ENCODE results near the gene PPP1R18.
"Not testable (repeated sequence)": the region's sequence is repeated elsewhere in the genome, so short reads cannot be mapped to it uniquely, and the experiment has no call there.

The PPP1R18 gene

DNA sequence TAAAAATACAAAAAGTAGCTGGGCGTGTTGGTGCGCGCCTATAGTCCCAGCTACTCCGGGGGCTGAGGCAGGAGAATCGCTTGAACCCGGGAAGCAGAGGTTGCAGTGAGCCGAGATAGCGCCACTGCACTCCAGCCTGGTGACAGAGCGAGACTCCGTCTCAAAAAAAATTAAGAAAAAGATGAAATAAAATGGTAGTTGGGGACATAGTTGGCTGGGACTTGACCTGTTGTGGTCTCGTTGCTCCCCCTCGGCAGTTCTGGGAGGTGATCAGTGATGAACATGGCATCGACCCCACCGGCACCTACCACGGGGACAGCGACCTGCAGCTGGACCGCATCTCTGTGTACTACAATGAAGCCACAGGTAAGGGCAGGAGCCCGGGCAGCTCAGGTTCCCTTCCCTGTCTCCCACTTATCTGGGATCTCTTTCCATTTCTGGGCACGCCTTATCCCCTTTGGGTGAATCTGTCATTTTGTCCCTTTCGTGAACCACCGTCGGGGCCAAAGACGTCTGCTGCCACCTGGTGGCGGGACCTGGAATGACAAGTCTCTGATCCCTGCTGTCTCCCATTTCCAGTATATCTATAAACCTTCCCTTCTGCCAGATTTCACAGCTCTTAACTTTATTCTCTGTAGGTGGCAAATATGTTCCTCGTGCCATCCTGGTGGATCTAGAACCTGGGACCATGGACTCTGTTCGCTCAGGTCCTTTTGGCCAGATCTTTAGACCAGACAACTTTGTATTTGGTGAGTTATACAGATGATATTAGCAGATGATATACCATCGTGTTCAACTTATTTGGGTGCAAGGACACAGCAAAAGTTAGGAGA, 36.1 kb upstream of the PPP1R18 start:
- peaks cover 4% of the 10 kb centered on the region for H3K9me3 ChIP-seq (ENCODE audit: insufficient read depth, low read depth, low read length)
- no CpG with 5 or more reads among the region's 27 CpGs for WGBS (ENCODE audit: extremely low coverage, insufficient coverage, insufficient read length)
- peak overlapping the region; percentile 60 for H3K4me2 ChIP-seq (ENCODE audit: low read length)
- H3K4me1 ChIP-seq (ENCODE audit: control insufficient read depth in 1 of 2, insufficient read depth in 2 of 2, low read length in 2 of 2): peaks cover 0 to 4% of the 10 kb centered on the region in 2 experiments
- no peak overlapping the region for H4K12ac ChIP-seq (ENCODE audit: low read depth, low read length)
- H3K14ac ChIP-seq (ENCODE audit: low read length): no peak overlapping the region
- no peak overlapping the region for H3K27ac ChIP-seq (ENCODE audit: low read depth, low read length)
- peak overlapping the region; percentile 18 for H3K9ac ChIP-seq (ENCODE audit: low read length)
- H3K4me3 ChIP-seq (ENCODE audit: low read depth, low read length): peak overlapping the region; percentile 90
- H2BK5ac ChIP-seq (ENCODE audit: low read depth, low read length, poor library complexity): no peak overlapping the region
- no peak overlapping the region for H2AFZ ChIP-seq (ENCODE audit: insufficient read depth, low read length, poor library complexity)
- no peak overlapping the region for H2BK120ac ChIP-seq (ENCODE audit: insufficient read depth, low read length, poor library complexity)
- no peak overlapping the region for H4K8ac ChIP-seq (ENCODE audit: low read depth, low read length)
- no peak overlapping the region for H3K4ac ChIP-seq (ENCODE audit: low read depth, low read length)
- no peak overlapping the region for H2BK12ac ChIP-seq (ENCODE audit: low read length)
- H3K79me2 ChIP-seq (ENCODE audit: control insufficient read depth, insufficient read depth, low read length, poor library complexity): peaks cover 17% of the 10 kb centered on the region
- no peak overlapping the region for H4K91ac ChIP-seq (ENCODE audit: low read depth, low read length)
- H3K18ac ChIP-seq (ENCODE audit: low read length): no peak overlapping the region
- peaks cover 28 to 39% of the 10 kb centered on the region in 2 experiments for H3K36me3 ChIP-seq (ENCODE audit: control insufficient read depth in 1 of 2, insufficient read depth in 2 of 2, low read length in 2 of 2)
- DNase-seq: peak; percentile 79 to 88
- H3K27me3 ChIP-seq (ENCODE audit: insufficient read depth, low read length): no peaks in the 10 kb centered on the region
- peaks cover 20% of the 10 kb centered on the region for H3K79me1 ChIP-seq (ENCODE audit: low read length)
- H3K23ac ChIP-seq (ENCODE audit: low read length): no peak overlapping the region
- no peak overlapping the region for H2AK5ac ChIP-seq (ENCODE audit: low read length)

DNA sequence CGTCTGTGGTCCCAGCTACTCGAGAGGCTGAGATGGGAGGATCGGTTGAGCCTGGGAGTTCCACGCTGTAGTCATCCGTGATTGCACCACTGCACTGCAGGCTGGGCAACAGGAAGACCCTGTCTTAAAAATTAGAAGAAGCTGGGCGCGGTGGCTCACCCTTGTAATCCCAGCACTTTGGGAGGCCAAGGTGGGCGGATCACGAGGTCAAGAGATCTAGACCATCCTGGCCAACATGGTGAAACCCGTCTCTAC, 35.5 kb upstream of the PPP1R18 start:
- H3K9ac ChIP-seq (ENCODE audit: low read length): peak overlapping the region; percentile 93

DNA sequence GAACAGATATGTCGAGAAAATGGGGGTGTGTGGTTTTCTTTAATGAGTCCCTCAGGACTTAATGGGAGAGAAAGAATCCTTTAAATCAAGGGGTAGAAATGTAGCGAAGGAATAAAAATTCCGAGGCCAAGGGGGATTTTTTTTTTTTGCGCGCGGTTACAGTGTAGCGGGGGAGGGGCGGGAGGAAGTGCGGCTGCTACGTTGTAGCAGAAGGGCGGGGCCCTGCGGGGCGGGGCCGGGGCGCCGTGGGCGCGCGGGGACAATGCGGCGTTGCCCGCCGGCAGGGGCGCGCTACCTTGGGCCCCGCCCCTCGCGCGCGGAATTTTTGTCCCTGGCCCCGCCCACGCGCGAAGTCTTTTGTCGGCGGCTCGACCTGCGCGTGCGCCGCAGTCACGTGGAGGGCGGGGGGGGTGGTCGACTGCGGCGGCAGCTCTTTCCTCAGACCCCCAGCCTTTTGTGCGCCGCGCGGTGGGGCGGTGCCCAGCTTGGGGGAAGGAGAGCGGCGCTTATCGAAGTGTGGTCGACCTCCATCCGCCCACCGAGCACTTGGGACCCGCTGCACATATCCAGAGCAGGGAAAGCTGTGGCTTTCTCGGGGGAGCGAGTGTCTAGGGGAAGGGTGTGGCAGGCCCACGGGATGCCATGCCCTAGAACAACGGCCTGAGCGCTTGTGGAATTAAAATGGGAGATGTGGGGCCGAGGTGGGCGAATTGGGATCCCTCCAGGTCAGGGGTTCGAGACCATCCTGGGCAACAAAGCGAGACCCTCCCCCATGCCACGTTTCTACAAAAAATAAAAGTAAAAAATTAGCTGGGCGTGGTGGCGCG, 35.0 kb upstream of the PPP1R18 start:
- Histone ChIP-seq H3K14ac (ENCODE audit: low read length) (peak overlapping the region; percentile 97), H3K4me3 (ENCODE audit: low read depth, low read length) (peak overlapping the region; percentile 90), H3K4ac (ENCODE audit: low read depth, low read length) (peak overlapping the region; percentile 100), H3K79me1 (ENCODE audit: low read length) (peaks cover 26% of the 10 kb centered on the region), H2BK12ac (ENCODE audit: low read length) (no peak overlapping the region), H3K27me3 (ENCODE audit: insufficient read depth, low read length) (no peaks in the 10 kb centered on the region), H3K9ac (ENCODE audit: low read length) (peak overlapping the region; percentile 96), H2BK120ac (ENCODE audit: insufficient read depth, low read length, poor library complexity) (peak overlapping the region; percentile 84), H4K8ac (ENCODE audit: low read depth, low read length) (peak overlapping the region; percentile 95), H3K27ac (ENCODE audit: low read depth, low read length) (peak overlapping the region; percentile 96), H3K36me3 (ENCODE audit: control insufficient read depth in 1 of 2, insufficient read depth in 2 of 2, low read length in 2 of 2) (peaks cover 28 to 39% of the 10 kb centered on the region in 2 experiments), H4K12ac (ENCODE audit: low read depth, low read length) (peak overlapping the region; percentile 93), H3K4me1 (ENCODE audit: control insufficient read depth in 1 of 2, insufficient read depth in 2 of 2, low read length in 2 of 2) (peaks cover 3 to 5% of the 10 kb centered on the region in 2 experiments), H2AK5ac (ENCODE audit: low read length) (peak overlapping the region; percentile 99), H4K91ac (ENCODE audit: low read depth, low read length) (peak overlapping the region; percentile 96), H3K79me2 (ENCODE audit: control insufficient read depth, insufficient read depth, low read length, poor library complexity) (peaks cover 20% of the 10 kb centered on the region), H2BK5ac (ENCODE audit: low read depth, low read length, poor library complexity) (peak overlapping the region; percentile 95), H3K4me2 (ENCODE audit: low read length) (peak overlapping the region; percentile 60), H3K18ac (ENCODE audit: low read length) (peak overlapping the region; percentile 96), H2AFZ (ENCODE audit: insufficient read depth, low read length, poor library complexity) (peak overlapping the region; percentile 63), H3K23ac (ENCODE audit: low read length) (no peak overlapping the region), H3K9me3 (ENCODE audit: insufficient read depth, low read depth, low read length) (peaks cover 4% of the 10 kb centered on the region)
- WGBS (ENCODE audit: extremely low coverage, insufficient coverage, insufficient read length): no CpG with 5 or more reads among the region's 71 CpGs
- peak; percentile 90 to 97 for DNase-seq

More for the DNA sequence above, 35.5 kb upstream of the PPP1R18 start:
- peak overlapping the region; percentile 96 for H3K27ac ChIP-seq (ENCODE audit: low read depth, low read length)
- peak overlapping the region; percentile 95 for H2BK5ac ChIP-seq (ENCODE audit: low read depth, low read length, poor library complexity)
- peak overlapping the region; percentile 96 for H4K91ac ChIP-seq (ENCODE audit: low read depth, low read length)
- peak; percentile 50 to 57 for DNase-seq
- H2BK12ac ChIP-seq (ENCODE audit: low read length); H3K27me3 ChIP-seq (ENCODE audit: insufficient read depth, low read length); H2AK5ac ChIP-seq (ENCODE audit: low read length); H2AFZ ChIP-seq (ENCODE audit: insufficient read depth, low read length, poor library complexity); H3K9me3 ChIP-seq (ENCODE audit: insufficient read depth, low read depth, low read length); H3K23ac ChIP-seq (ENCODE audit: low read length); H4K8ac ChIP-seq (ENCODE audit: low read depth, low read length); H3K18ac ChIP-seq (ENCODE audit: low read length); H3K4me1 ChIP-seq (ENCODE audit: control insufficient read depth in 1 of 2, insufficient read depth in 2 of 2, low read length in 2 of 2); H2BK120ac ChIP-seq (ENCODE audit: insufficient read depth, low read length, poor library complexity): not testable (repeated sequence)
- peak overlapping the region; percentile 97 for H3K14ac ChIP-seq (ENCODE audit: low read length)
- peaks cover 28 to 39% of the 10 kb centered on the region in 2 experiments for H3K36me3 ChIP-seq (ENCODE audit: control insufficient read depth in 1 of 2, insufficient read depth in 2 of 2, low read length in 2 of 2)
- H3K4ac ChIP-seq (ENCODE audit: low read depth, low read length): peak overlapping the region; percentile 100
- peak overlapping the region; percentile 90 for H3K4me3 ChIP-seq (ENCODE audit: low read depth, low read length)
- peak overlapping the region; percentile 93 for H4K12ac ChIP-seq (ENCODE audit: low read depth, low read length)
- WGBS (ENCODE audit: extremely low coverage, insufficient coverage, insufficient read length): no CpG with 5 or more reads among the region's 10 CpGs
- peaks cover 21% of the 10 kb centered on the region for H3K79me1 ChIP-seq (ENCODE audit: low read length)
- H3K4me2 ChIP-seq (ENCODE audit: low read length): peak overlapping the region; percentile 60
- peaks cover 18% of the 10 kb centered on the region for H3K79me2 ChIP-seq (ENCODE audit: control insufficient read depth, insufficient read depth, low read length, poor library complexity)

DNA sequence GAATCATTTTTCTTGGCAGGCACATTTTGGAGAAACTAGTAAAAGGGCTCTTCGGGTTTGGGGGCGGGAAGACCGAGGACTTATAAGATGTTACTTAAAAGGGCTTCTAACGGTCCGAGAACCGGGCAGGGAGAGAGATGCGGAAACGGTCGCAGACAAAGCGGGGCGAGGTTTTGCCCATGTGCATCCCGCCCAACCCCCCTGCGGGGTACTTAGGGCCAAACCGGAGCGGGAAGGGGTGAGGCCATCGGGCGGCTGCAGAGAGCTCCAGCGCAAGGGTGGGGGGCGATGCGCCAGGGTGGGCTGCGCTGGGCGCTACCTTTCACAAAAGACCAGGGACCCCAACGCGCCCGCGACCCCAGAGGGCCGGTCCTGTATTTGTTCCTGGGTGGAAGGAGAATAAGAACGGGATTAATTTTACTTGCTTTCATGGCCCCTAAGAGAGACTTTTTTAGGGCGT, 34.3 kb upstream of the PPP1R18 start:
- Histone ChIP-seq H4K12ac (ENCODE audit: low read depth, low read length) (peak overlapping the region; percentile 89), H3K23ac (ENCODE audit: low read length) (no peak overlapping the region), H3K27me3 (ENCODE audit: insufficient read depth, low read length) (no peaks in the 10 kb centered on the region), H2AFZ (ENCODE audit: insufficient read depth, low read length, poor library complexity) (no peak overlapping the region), H3K9ac (ENCODE audit: low read length) (peak overlapping the region; percentile 96), H2AK5ac (ENCODE audit: low read length) (peak overlapping the region; percentile 71), H2BK5ac (ENCODE audit: low read depth, low read length, poor library complexity) (peak overlapping the region; percentile 96), H3K79me2 (ENCODE audit: control insufficient read depth, insufficient read depth, low read length, poor library complexity) (peaks cover 20% of the 10 kb centered on the region), H3K27ac (ENCODE audit: low read depth, low read length) (peak overlapping the region; percentile 91), H4K91ac (ENCODE audit: low read depth, low read length) (peak overlapping the region; percentile 66), H3K4me3 (ENCODE audit: low read depth, low read length) (peak overlapping the region; percentile 84), H3K4me1 (ENCODE audit: control insufficient read depth in 1 of 2, insufficient read depth in 2 of 2, low read length in 2 of 2) (peaks cover 5 to 6% of the 10 kb centered on the region in 2 experiments), H3K79me1 (ENCODE audit: low read length) (peaks cover 27% of the 10 kb centered on the region), H3K9me3 (ENCODE audit: insufficient read depth, low read depth, low read length) (peaks cover 4% of the 10 kb centered on the region), H3K4me2 (ENCODE audit: low read length) (peak overlapping the region; percentile 52), H3K18ac (ENCODE audit: low read length) (peak overlapping the region; percentile 67), H4K8ac (ENCODE audit: low read depth, low read length) (peak overlapping the region; percentile 79), H3K14ac (ENCODE audit: low read length) (peak overlapping the region; percentile 74), H3K36me3 (ENCODE audit: control insufficient read depth in 1 of 2, insufficient read depth in 2 of 2, low read length in 2 of 2) (peaks cover 28 to 38% of the 10 kb centered on the region in 2 experiments), H3K4ac (ENCODE audit: low read depth, low read length) (peak overlapping the region; percentile 90), H2BK12ac (ENCODE audit: low read length) (no peak overlapping the region), H2BK120ac (ENCODE audit: insufficient read depth, low read length, poor library complexity) (peak overlapping the region; percentile 61)
- no CpG with 5 or more reads among the region's 29 CpGs for WGBS (ENCODE audit: extremely low coverage, insufficient coverage, insufficient read length)
- peak; percentile 26 to 54 for DNase-seq

All from trophoblast cell (in vitro differentiated cells and primary cell).